HG02840 (cell line): ENCODE results near the gene MON2.

Source experiments
- ATAC-seq: cut with Tn5 transposase; IDR thresholded peaks from one replicate; pipeline ENCODE4 v1.9.1; 2021; ENCODE audit warnings: mild to moderate bottlenecking, moderate library complexity, moderate number of reproducible peaks; ENCODE audit not compliant: unreplicated experiment, low FRiP score

The MON2 gene

GRCh38 chr12:62643486-62643885, 176.9 kb downstream of the MON2 start:
- no peak for ATAC-seq

GRCh38 chr12:62646566-62646965, 179.9 kb downstream of the MON2 start:
- no peak for ATAC-seq

GRCh38 chr12:62647586-62647985, 181.0 kb downstream of the MON2 start:
- no peak for ATAC-seq

- no peak for ATAC-seq
Measured at GRCh38 chr12:62649412-62650138, 182.9 kb downstream of the MON2 start.
